ES-I3 (cell line): ENCODE measurements around the gene TLR10.

Experiments used
- H3K36me3 ChIP-seq: 2 replicates; pipeline ENCODE4 v1.6.1; 2013; ENCODE audit warnings: mild to moderate bottlenecking, low read length, control low read depth, moderate library complexity; ENCODE audit not compliant: insufficient read depth
- H3K4me1 ChIP-seq: 2 replicates; pipeline ENCODE4 v1.6.1; 2013; ENCODE audit warnings: mild to moderate bottlenecking, control low read depth, low read length; ENCODE audit not compliant: insufficient read depth
- H3K9ac ChIP-seq: 2 replicates; pipeline ENCODE4 v1.6.1; 2013; ENCODE audit warnings: low read depth, mild to moderate bottlenecking, low read length, moderate library complexity
- H3K9me3 ChIP-seq: 2 replicates; pipeline ENCODE4 v1.6.1; 2013; ENCODE audit warnings: mild to moderate bottlenecking, low read length, moderate library complexity; ENCODE audit not compliant: control insufficient read depth, insufficient read depth

TLR10 gene, protein sequence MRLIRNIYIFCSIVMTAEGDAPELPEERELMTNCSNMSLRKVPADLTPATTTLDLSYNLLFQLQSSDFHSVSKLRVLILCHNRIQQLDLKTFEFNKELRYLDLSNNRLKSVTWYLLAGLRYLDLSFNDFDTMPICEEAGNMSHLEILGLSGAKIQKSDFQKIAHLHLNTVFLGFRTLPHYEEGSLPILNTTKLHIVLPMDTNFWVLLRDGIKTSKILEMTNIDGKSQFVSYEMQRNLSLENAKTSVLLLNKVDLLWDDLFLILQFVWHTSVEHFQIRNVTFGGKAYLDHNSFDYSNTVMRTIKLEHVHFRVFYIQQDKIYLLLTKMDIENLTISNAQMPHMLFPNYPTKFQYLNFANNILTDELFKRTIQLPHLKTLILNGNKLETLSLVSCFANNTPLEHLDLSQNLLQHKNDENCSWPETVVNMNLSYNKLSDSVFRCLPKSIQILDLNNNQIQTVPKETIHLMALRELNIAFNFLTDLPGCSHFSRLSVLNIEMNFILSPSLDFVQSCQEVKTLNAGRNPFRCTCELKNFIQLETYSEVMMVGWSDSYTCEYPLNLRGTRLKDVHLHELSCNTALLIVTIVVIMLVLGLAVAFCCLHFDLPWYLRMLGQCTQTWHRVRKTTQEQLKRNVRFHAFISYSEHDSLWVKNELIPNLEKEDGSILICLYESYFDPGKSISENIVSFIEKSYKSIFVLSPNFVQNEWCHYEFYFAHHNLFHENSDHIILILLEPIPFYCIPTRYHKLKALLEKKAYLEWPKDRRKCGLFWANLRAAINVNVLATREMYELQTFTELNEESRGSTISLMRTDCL

DNA sequence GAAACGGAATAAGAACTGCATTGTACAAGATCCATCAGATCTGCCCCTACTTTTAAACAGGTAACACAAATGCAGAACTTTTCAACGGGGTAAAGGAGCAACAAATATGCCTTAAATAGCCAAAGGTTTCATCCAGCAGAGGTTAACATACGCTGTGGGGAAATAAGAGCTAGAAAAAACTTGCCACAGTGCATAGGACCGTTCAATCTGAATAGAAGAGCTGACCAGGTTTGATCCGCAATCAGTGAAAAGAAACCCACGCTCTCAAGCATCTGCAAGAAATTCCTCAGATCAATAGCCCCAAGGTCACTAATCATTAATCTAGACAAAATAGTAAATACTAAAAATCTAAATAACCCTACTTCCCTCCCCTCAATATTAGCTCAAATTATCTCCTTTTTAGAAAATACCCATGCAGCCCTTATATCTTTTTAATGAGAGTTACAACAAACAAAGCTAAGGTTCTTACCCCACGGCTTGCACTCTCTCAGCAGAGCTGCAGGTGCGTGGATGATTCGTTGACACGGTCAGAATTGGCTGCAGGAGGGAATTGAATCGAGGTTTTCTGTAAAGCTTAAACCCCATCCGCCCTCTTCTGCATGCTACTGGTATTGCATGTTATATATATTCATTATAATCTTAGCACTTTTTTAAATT lies at the start of gene TLR10:
TLR10 (minus strand) TSS at position 539 of the 657 bp plus-strand sequence. CDS start 7,400 bp downstream, outside the sequence.
- Histone ChIP-seq H3K9me3 (no peaks in the 10 kb centered on the region), H3K4me1 (no peaks in the 10 kb centered on the region), H3K9ac (no peak within 1 kb of the TSS), H3K36me3 (no peaks in the 10 kb centered on the region)

DNA sequence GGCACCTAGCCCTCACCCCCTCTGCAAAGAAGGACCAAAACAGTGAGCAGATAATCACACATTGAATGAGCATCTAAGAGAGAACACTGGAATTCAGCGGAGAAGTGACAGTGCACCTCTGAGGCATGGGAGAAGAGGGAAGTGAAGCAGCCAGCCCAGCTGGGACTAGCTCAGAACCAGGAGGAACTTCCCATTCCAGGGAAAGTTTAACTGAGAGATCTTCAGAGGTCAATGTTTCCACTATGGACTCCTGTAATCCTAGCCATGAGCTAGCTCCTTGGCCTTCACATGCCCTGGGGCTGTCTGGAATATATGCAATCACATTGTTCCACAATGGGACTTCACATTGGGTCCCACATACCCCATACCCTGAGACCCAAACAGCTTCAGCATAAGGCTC lies 49.4 kb upstream of the TLR10 start:
- H3K36me3 ChIP-seq, result no peaks in the 10 kb centered on the region
- no peaks in the 10 kb centered on the region for H3K9me3 ChIP-seq
- no peak overlapping the region for H3K9ac ChIP-seq
- no peaks in the 10 kb centered on the region for H3K4me1 ChIP-seq

DNA sequence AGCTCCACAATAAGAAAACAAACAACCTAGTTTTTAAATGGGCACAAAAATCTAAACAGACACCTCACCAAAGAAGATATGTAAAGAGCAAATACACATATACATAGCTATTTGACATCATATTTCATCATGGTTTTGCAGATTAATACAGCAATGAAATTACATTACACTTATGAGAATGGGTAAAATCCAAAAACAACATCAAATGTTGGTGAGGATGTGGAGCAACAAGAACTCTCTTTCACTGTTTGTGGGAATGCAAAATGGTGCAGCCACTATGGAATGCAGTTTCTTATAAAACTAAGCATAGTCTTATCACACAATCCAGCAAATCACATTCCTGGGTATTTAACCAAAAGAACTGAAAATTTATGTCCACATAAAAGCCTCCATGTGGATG lies 48.9 kb upstream of the TLR10 start:
- Histone ChIP-seq H3K4me1 (no peaks in the 10 kb centered on the region), H3K9me3 (no peaks in the 10 kb centered on the region), H3K36me3 (no peaks in the 10 kb centered on the region), H3K9ac (no peak overlapping the region)

DNA sequence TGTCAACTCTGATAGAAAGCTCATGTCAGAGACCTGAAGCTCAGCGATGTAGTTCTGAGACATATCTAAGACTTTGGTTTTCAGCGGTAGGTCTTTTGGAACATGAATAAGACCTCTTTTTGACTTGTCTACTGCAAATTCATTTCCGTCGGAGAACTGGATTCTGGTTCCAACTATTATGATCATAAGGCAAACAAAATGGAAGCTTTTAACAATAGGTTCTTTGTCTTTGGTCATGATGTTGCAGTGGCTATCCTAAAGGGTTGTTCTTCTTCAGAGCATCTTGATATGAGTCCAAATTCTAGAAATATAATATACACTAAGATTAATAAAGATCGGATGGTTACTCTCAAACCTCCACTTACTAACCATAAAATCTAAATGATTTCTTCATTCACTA lies 46.4 kb upstream of the TLR10 start:
- H3K36me3 ChIP-seq, result no peaks in the 10 kb centered on the region
- H3K9me3 ChIP-seq, result no peaks in the 10 kb centered on the region; the same call in 1 of the 2 replicates
- H3K9ac ChIP-seq, result no peak overlapping the region
- H3K4me1 ChIP-seq, result no peaks in the 10 kb centered on the region

DNA sequence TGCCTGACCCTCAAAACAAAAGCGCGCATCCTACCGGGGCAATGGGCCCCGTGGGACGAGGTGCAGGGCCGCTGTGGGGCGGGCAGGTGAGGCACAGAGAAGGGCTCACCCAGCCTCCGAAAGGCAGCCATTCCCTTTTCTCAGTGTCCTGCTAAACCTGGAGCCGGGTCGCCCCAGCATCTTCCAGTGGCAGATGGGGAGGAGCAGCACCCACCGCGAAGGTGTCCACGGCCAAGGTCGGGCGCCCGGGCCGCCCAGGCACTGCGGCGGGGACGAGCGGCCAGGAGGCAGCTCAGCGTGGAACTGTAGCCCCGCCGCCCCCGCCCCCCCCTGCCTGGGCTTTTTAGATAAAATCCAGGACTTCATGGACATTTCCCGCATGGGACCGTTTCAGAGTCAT lies 41.0 kb upstream of the TLR10 start:
- Histone ChIP-seq H3K9ac (no peak overlapping the region), H3K36me3 (no peaks in the 10 kb centered on the region), H3K9me3 (no peaks in the 10 kb centered on the region; the same call in 1 of the 2 replicates), H3K4me1 (no peaks in the 10 kb centered on the region)

DNA sequence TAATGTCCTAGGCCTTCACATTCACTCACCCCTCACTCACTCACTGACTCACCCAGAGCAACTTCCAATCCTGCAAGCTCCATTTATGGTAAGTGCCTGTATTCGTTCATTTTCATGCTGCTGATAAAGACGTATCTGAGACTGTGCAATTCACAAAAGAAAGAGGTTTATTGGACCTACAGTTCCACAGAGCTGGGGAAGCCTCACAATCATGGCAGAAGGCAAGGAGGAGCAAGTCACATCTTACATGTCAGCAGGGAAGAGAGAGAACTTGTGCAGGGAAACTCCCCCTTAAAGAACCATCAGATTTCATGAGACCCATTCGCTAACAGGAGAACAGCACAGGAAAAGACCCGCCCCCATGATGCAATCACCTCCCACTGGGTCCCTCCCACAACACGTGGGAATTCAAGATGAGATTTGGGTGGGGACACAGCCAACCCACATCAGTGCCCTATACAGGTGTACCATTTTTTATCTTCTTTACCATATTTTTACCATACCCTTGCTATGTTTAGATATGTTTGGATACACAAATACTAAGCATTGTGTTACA lies 40.0 kb upstream of the TLR10 start:
- Histone ChIP-seq H3K36me3 (no peaks in the 10 kb centered on the region), H3K9me3 (no peaks in the 10 kb centered on the region; the same call in 1 of the 2 replicates), H3K4me1 (no peaks in the 10 kb centered on the region), H3K9ac (no peak overlapping the region)

DNA sequence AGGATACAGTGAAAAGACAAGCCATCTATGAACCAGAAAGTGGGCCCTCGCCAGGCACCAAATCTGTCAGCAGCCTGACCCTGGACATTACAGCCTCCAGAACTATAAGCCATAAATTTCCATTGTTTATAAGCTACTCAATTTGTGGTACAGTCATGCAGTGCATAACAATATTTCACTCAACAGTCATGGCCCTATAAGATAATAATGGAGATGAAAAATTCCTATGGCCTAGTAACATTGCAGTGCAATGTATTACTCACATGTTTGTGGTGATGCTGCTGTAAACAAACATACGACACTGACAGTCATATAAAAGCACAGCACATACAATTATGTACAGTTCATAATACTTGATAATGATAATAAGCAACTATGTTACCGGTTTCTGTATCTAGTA lies 38.9 kb upstream of the TLR10 start:
- Histone ChIP-seq H3K9ac (no peak overlapping the region), H3K9me3 (no peaks in the 10 kb centered on the region; the same call in 1 of the 2 replicates), H3K4me1 (no peaks in the 10 kb centered on the region), H3K36me3 (no peaks in the 10 kb centered on the region)

DNA sequence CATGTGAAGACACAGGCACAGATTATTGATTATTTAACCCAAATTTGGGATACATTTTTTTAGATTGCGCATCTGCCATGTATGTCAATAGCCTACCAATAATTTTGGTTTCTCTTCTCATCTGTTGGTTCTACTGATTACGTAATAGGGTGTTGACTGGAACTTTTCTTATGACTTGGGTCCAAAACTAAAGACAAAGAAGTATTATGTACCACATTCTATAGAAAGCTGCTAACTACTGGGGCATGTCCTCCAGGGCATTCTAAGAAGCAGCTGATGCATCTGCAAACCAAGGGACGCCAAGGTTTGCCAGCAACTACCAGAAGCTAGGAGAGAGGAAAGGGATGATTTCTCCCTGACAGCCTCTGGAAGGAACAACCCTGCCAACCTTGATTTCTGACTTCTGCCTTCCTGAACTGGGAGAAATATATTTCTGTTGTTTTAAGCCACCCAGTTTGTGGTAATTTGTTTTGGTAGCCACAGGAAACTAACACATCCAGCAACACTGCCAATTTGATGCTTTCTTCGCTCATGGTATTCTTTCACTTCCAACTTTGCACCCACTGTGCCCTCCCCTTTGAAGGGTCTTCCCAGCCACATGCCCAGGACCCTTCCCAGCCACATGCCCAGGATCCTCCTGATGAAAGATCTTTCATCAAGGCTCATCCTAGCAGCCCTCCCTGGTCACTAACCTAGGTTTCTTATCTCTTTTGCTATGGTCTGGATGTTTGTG lies 37.7 kb upstream of the TLR10 start:
- no peaks in the 10 kb centered on the region for H3K9me3 ChIP-seq
- no peak overlapping the region for H3K9ac ChIP-seq
- H3K36me3 ChIP-seq, result no peaks in the 10 kb centered on the region
- no peaks in the 10 kb centered on the region for H3K4me1 ChIP-seq

DNA sequence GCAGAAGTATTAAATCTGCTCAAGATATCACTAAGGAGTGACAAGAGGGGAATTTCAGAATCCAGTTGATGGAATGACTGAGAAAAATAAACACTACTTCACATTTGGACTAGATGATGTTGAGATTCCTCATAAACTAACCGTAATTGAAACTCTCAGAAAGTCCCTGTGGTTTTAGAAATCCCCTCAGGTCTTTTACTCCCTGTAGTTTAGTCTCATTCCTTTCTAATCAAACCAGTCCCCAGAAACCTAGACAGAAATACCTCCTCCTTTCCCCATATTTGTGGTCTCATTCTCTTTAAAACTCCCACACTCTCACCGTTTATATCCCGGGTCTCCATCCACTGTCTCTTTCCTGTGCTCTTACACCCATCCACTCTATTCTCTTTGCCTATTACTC lies 36.8 kb upstream of the TLR10 start:
- H3K9me3 ChIP-seq, result no peaks in the 10 kb centered on the region
- no peak overlapping the region for H3K9ac ChIP-seq
- no peaks in the 10 kb centered on the region for H3K4me1 ChIP-seq
- H3K36me3 ChIP-seq, result no peaks in the 10 kb centered on the region

DNA sequence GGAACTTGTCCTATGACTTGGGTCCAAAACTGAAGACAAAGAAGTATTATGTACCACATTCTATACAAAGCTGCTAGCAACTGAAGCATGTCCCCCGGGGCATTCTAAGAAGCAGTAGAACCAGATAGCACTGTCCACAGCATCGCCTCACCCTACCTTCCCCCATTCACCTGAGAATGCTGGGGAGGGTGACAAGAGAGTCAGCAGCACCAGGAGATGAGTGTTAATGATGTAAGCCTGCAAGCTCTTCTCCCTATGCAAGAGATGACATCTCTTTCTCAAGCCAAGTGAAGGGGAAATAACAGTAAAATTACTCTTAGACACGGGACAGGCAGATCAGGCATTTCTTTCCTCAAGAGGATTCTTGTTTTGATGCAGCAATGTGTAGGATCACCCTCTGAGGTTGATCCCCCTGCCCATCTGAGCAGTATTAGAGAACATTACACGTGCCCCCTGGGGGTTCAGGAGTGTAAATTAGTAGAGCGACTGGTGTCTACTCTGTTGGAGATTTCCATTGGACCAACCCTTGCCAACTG lies 35.7 kb upstream of the TLR10 start:
- Histone ChIP-seq H3K9me3 (no peaks in the 10 kb centered on the region), H3K4me1 (no peaks in the 10 kb centered on the region), H3K36me3 (no peaks in the 10 kb centered on the region), H3K9ac (no peak overlapping the region)

DNA sequence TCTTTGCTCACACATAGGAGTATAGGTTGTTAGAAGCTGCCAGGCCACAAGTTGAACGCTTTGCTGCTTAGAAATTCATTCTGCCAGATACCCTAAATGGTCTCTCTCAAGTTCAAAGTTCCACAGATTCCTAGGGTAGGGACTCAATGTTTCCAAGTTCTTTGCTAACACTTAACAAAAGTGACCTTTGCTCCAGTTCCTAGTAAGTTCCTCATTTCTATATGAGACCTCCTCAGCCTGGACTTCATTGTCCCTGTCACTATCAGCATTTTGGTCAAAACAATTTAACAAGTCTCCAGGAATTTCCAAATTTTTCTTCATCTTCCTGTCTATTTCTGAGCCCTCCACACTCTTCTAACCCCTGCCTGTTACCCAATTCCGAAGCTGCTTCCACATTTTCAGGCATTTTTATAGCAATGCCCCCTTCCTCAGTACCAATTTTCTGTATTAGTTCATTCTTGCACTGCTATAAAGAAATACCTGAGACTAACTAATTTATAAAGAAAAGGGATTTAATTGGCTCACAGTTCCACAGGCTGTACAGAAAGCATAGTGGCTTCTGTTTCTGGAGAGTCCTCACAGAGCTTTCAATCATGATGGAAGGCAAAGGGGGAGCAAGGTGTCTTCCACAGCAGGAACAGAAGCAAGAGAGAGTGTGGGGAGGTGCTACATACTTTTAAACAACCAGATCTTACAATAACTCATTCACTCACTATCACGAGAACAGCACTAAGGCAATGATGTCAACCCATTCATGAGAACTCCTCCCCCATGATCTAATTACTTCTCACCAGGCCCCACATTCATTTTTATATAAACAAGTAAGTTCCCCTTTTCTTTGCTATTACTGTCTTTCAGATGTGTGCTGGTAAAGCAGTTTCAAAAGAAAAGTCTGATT lies 33.3 kb upstream of the TLR10 start:
- no peaks in the 10 kb centered on the region for H3K9me3 ChIP-seq
- H3K4me1 ChIP-seq, result no peaks in the 10 kb centered on the region
- H3K9ac ChIP-seq, result no peak overlapping the region
- H3K36me3 ChIP-seq, result no peaks in the 10 kb centered on the region

DNA sequence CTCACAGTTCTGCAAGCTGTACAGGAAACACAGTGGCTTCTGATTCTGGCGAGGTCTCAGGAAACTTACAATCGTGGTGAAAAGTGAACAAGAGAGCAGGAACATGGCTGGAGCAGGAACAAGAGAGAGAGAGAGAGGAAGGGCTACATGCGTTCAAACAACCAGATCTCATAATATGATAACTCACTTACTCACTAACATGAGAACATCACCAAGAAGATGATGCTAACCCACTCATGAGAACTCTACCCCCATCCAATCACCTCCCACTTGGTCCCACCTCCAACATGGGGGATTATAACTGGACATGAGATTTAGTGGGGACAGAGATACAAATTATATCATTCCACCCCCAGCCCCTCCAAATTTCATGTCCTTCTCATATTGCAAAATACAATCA lies 31.6 kb upstream of the TLR10 start:
- Histone ChIP-seq H3K4me1 (no peaks in the 10 kb centered on the region), H3K9ac (no peak overlapping the region), H3K36me3 (no peaks in the 10 kb centered on the region), H3K9me3 (no peaks in the 10 kb centered on the region)

DNA sequence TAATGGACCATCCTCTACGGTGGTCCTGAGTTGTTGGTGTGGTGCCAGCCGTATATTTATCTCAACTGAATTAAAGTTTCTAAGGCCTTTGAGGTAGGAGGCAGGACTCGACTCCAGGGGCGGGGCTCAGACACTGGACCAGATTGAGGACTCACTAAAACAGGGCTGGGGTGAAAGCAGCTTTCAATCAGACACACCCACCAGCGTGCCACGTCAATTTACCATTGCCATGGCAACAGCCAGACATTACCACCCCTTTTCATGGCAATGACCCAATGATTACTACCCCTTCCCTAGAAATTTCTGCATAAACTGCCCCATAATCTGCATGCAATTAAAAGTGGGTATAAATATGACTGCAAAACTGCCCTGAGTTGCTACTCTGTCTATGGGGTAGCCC lies 28.5 kb upstream of the TLR10 start:
- no peaks in the 10 kb centered on the region for H3K4me1 ChIP-seq

More for the DNA sequence above, 28.5 kb upstream of the TLR10 start:
- H3K9me3 ChIP-seq, result no peaks in the 10 kb centered on the region
- no peaks in the 10 kb centered on the region for H3K36me3 ChIP-seq
- no peak overlapping the region for H3K9ac ChIP-seq
